ENCODE measurements around the gene ARFGAP1. TPM values are rescaled to one million over a fixed set of nuclear protein-coding genes. Genes with fewer than 3 reads are reported as not detected.

Gene ARFGAP1
- total and polyA plus RNA-seq, 2 experiments from 2014 or later: 41.5 to 95.5 TPM

- H3K4me3 ChIP-seq: no peak overlapping the region
- no peak overlapping the region for H3K4me2 ChIP-seq
- no peaks in the 10 kb centered on the region for H3K79me2 ChIP-seq (replicated peaks; ENCODE audit: insufficient read depth)
- Mint-ChIP-seq H3K9me3 (no peaks in the 10 kb centered on the region), H3K27ac (no peak overlapping the region), H3K27me3 (ENCODE audit: insufficient read depth, low read depth, poor library complexity) (peaks cover 30% of the 10 kb centered on the region), H3K4me1 (peaks cover 11% of the 10 kb centered on the region), H3K36me3 (ENCODE audit: low read depth) (no peaks in the 10 kb centered on the region; the same call in 2 of the 3 replicates), H3K4me3 (no peak overlapping the region)
- no peaks in the 10 kb centered on the region for H3K27me3 ChIP-seq (ENCODE audit: insufficient read depth)
- no peaks in the 10 kb centered on the region for H3K9me2 ChIP-seq (ENCODE audit: insufficient read depth)
- H3K36me3 ChIP-seq (ENCODE audit: insufficient read depth): no peaks in the 10 kb centered on the region
- H4K20me1 ChIP-seq (replicated peaks; ENCODE audit: insufficient read depth): no peaks in the 10 kb centered on the region
- H2AFZ ChIP-seq: peak overlapping the region; percentile 32; the same call in 1 of the 2 replicates
- no peaks in the 10 kb centered on the region for H3F3A ChIP-seq (replicated peaks; ENCODE audit: low read depth)
- H3K27ac ChIP-seq (ENCODE audit: low read depth): no peak overlapping the region
- H3K4me1 ChIP-seq (ENCODE audit: insufficient read depth): no peaks in the 10 kb centered on the region; the same call in 1 of the 2 replicates
- no peak for TF ChIP-seq ZNF331 (CRISPR knock-in tag; IDR thresholded peaks at IDR 0.05; ENCODE audit: low read depth)
- ATAC-seq (no peak), DNase-seq (ENCODE audit: low spot score) (no peak)
Measured at GRCh38 chr20:63261795-63262528, 10.7 kb upstream of the ARFGAP1 start.

GRCh38 chr20:63262836-63263235 is 9.8 kb upstream of the ARFGAP1 start:
- Histone ChIP-seq H3K9me2 (ENCODE audit: insufficient read depth) (no peaks in the 10 kb centered on the region), H3K27ac (ENCODE audit: low read depth) (no peak overlapping the region), H3K4me2 (no peak overlapping the region), H2AFZ (no peak overlapping the region), H4K20me1 (replicated peaks; ENCODE audit: insufficient read depth) (no peaks in the 10 kb centered on the region), H3F3A (replicated peaks; ENCODE audit: low read depth) (no peaks in the 10 kb centered on the region), H3K4me3 (no peak overlapping the region), H3K79me2 (replicated peaks; ENCODE audit: insufficient read depth) (no peaks in the 10 kb centered on the region), H3K27me3 (ENCODE audit: insufficient read depth) (no peaks in the 10 kb centered on the region), H3K4me1 (ENCODE audit: insufficient read depth) (no peaks in the 10 kb centered on the region; the same call in 1 of the 2 replicates), H3K36me3 (ENCODE audit: insufficient read depth) (no peaks in the 10 kb centered on the region)
- peaks cover 25% of the 10 kb centered on the region for H3K27me3 Mint-ChIP-seq (ENCODE audit: insufficient read depth, low read depth, poor library complexity)
- H3K9me3 Mint-ChIP-seq: no peaks in the 10 kb centered on the region
- no peak for ATAC-seq
- no peaks in the 10 kb centered on the region for H3K36me3 Mint-ChIP-seq (ENCODE audit: low read depth)
- DNase-seq (ENCODE audit: low spot score): no peak
- peaks cover 11% of the 10 kb centered on the region for H3K4me1 Mint-ChIP-seq
- peak overlapping the region; percentile 16; the same call in 1 of the 2 replicates for H3K27ac Mint-ChIP-seq
- H3K4me3 Mint-ChIP-seq: no peak overlapping the region
- no peak for TF ChIP-seq CTCF (conservative IDR thresholded peaks at IDR 0.05; ENCODE audit: low read depth in 2 of 2)
- TF ChIP-seq ZNF331 (CRISPR knock-in tag; IDR thresholded peaks at IDR 0.05; ENCODE audit: low read depth): no peak
- TF ChIP-seq JUNB (IDR thresholded peaks at IDR 0.05; ENCODE audit: unreplicated experiment): no peak
- TF ChIP-seq EZH2 (IDR thresholded peaks at IDR 0.05; ENCODE audit: low read depth, unreplicated experiment): no peak
- TF ChIP-seq EZH2phosphoT487 (IDR thresholded peaks at IDR 0.05; ENCODE audit: unreplicated experiment): no peak
- TF ChIP-seq REST (IDR thresholded peaks at IDR 0.05; ENCODE audit: unreplicated experiment): no peak
- TF ChIP-seq ZNF114 (CRISPR knock-in tag; IDR thresholded peaks at IDR 0.05): no peak
- no peak for TF ChIP-seq CREB1 (CRISPR knock-in tag; IDR thresholded peaks at IDR 0.05; ENCODE audit: low read depth)
- TF ChIP-seq ETS1 (IDR thresholded peaks at IDR 0.05): no peak
